ENCODE measurements around the gene ROR1.

Gene ROR1

GRCh38 chr1:63967901-63968300, 194.1 kb downstream of the ROR1 start:
- DNase-seq (ENCODE audit: low spot score): no peak
- FAIRE-seq: no peak

- no peak for FAIRE-seq
- no peak for DNase-seq (ENCODE audit: low spot score)
Observed at GRCh38 chr1:63968663-63969440, 195.0 kb downstream of the ROR1 start.

GRCh38 chr1:63969441-63969901, 195.7 kb downstream of the ROR1 start:
- DNase-seq (ENCODE audit: low spot score): peak; percentile 93
- peak; percentile 97 for FAIRE-seq

- FAIRE-seq (no peak), DNase-seq (ENCODE audit: low spot score) (no peak)
Observed at GRCh38 chr1:63971557-63971956, 197.7 kb downstream of the ROR1 start.

- FAIRE-seq: no peak
- DNase-seq (ENCODE audit: low spot score): no peak
Observed at GRCh38 chr1:63973005-63973419, 199.2 kb downstream of the ROR1 start.

GRCh38 chr1:63974966-63975365, 201.1 kb downstream of the ROR1 start:
- DNase-seq (ENCODE audit: low spot score): no peak
- FAIRE-seq: no peak

GRCh38 chr1:63975481-63975880, 201.7 kb downstream of the ROR1 start:
- no peak for FAIRE-seq
- no peak for DNase-seq (ENCODE audit: low spot score)

- DNase-seq (ENCODE audit: low spot score): peak; percentile 64
- FAIRE-seq: peak; percentile 93
Observed at GRCh38 chr1:63976006-63976405, 202.2 kb downstream of the ROR1 start.

- FAIRE-seq (no peak), DNase-seq (ENCODE audit: low spot score) (no peak)
Observed at GRCh38 chr1:63977466-63977865, 203.6 kb downstream of the ROR1 start.

GRCh38 chr1:63980740-63981407, 207.1 kb downstream of the ROR1 start:
- DNase-seq (ENCODE audit: low spot score) (no peak), FAIRE-seq (no peak)

- DNase-seq (ENCODE audit: low spot score): no peak
- no peak for FAIRE-seq
Observed at GRCh38 chr1:63981408-63981773, 207.6 kb downstream of the ROR1 start.

- FAIRE-seq: no peak
- DNase-seq (ENCODE audit: low spot score): no peak
Observed at GRCh38 chr1:63982201-63982600, 208.4 kb downstream of the ROR1 start.

GRCh38 chr1:63983391-63984256, 209.8 kb downstream of the ROR1 start:
- DNase-seq (ENCODE audit: low spot score): no peak

GRCh38 chr1:63984257-63984929, 210.6 kb downstream of the ROR1 start:
- peak; percentile 83 for FAIRE-seq

More at GRCh38 chr1:63983391-63984256, 209.8 kb downstream of the ROR1 start:
- no peak for FAIRE-seq

GRCh38 chr1:63984930-63985290, 211.1 kb downstream of the ROR1 start:
- DNase-seq (ENCODE audit: low spot score): no peak
- FAIRE-seq: no peak

More at GRCh38 chr1:63984257-63984929, 210.6 kb downstream of the ROR1 start:
- peak; percentile 28 for DNase-seq (ENCODE audit: low spot score)

GRCh38 chr1:63987014-63987627, 213.3 kb downstream of the ROR1 start:
- DNase-seq (ENCODE audit: low spot score) (peak; percentile 27), FAIRE-seq (peak; percentile 51)

- FAIRE-seq: no peak
Observed at GRCh38 chr1:63987628-63988024, 213.8 kb downstream of the ROR1 start.

GRCh38 chr1:63988941-63989340, 215.1 kb downstream of the ROR1 start:
- FAIRE-seq: no peak

More at GRCh38 chr1:63987628-63988024, 213.8 kb downstream of the ROR1 start:
- no peak for DNase-seq (ENCODE audit: low spot score)

GRCh38 chr1:63991685-63992084, 217.9 kb downstream of the ROR1 start:
- peak; percentile 97 for FAIRE-seq
- DNase-seq (ENCODE audit: low spot score): peak; percentile 77

More at GRCh38 chr1:63988941-63989340, 215.1 kb downstream of the ROR1 start:
- no peak for DNase-seq (ENCODE audit: low spot score)

GRCh38 chr1:64000021-64000420, 226.2 kb downstream of the ROR1 start:
- FAIRE-seq (peak; percentile 98), DNase-seq (ENCODE audit: low spot score) (peak; percentile 90)

GRCh38 chr1:64001038-64001437, 227.2 kb downstream of the ROR1 start:
- DNase-seq (ENCODE audit: low spot score): no peak
- FAIRE-seq: no peak
